ENCODE data around the gene KRI1. TPM values are rescaled to one million over a fixed set of nuclear protein-coding genes. Genes with fewer than 3 reads are reported as not detected.
"Not testable (repeated sequence)": the region's sequence is repeated elsewhere in the genome, so short reads cannot be mapped to it uniquely, and the experiment has no call there.

The KRI1 gene
- total RNA-seq, 4 donors from 2014 or later = 22.9 to 27.9 (median 23.3) TPM

DNA sequence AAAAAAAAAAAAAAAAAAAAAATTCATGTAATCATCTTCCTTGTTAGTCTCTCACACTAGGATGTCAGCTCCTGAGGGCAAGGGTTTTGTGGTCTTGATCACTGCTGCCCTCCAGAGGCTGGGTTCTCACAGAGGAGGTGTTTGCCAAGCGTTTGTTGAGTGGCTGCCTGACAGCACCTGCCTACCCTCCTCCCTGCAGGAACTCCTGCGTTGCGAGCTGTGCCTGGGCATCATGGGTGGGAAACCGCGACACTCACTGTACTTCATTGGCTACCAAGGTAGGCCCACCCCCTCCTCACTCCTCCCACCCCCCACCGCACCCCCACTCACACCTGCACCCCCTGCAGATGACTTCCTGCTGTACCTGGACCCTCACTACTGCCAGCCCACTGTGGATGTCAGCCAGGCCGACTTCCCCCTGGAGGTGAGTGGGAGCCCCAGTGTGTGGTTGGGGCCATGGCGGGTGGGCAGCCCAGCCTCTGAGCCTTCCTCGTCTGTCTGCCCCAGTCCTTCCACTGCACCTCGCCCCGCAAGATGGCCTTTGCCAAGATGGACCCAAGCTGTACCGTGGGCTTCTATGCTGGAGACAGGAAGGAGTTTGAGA is 14.0 kb downstream of the KRI1 start:
- no peak overlapping the region for H3K4me3 ChIP-seq
- peaks cover 0 to 98% (median 38%) of the 10 kb centered on the region in 3 donors for H3K36me3 ChIP-seq
- TF ChIP-seq EP300 (IDR thresholded peaks at IDR 0.05) = no peak
- TF ChIP-seq POLR2A (IDR thresholded peaks at IDR 0.05) = no peak
- TF ChIP-seq, protein P1, sequence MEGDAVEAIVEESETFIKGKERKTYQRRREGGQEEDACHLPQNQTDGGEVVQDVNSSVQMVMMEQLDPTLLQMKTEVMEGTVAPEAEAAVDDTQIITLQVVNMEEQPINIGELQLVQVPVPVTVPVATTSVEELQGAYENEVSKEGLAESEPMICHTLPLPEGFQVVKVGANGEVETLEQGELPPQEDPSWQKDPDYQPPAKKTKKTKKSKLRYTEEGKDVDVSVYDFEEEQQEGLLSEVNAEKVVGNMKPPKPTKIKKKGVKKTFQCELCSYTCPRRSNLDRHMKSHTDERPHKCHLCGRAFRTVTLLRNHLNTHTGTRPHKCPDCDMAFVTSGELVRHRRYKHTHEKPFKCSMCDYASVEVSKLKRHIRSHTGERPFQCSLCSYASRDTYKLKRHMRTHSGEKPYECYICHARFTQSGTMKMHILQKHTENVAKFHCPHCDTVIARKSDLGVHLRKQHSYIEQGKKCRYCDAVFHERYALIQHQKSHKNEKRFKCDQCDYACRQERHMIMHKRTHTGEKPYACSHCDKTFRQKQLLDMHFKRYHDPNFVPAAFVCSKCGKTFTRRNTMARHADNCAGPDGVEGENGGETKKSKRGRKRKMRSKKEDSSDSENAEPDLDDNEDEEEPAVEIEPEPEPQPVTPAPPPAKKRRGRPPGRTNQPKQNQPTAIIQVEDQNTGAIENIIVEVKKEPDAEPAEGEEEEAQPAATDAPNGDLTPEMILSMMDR (IDR thresholded peaks at IDR 0.05) = no peak
- H3K4me1 ChIP-seq = peaks cover 0 to 5% (median 0%) of the 10 kb centered on the region in 4 donors
- H3K27ac ChIP-seq = no peak overlapping the region
- H3K9me3 ChIP-seq = peaks cover 0 to 6% (median 0%) of the 10 kb centered on the region in 4 donors
- DNase-seq (ENCODE audit: low spot score in 2 of 2) = no peak
- H3K27me3 ChIP-seq = no peaks in the 10 kb centered on the region
- WGBS, 2 donors = 90 to 91% methylated on average over 9 to 11 of the region's 12 CpGs

DNA sequence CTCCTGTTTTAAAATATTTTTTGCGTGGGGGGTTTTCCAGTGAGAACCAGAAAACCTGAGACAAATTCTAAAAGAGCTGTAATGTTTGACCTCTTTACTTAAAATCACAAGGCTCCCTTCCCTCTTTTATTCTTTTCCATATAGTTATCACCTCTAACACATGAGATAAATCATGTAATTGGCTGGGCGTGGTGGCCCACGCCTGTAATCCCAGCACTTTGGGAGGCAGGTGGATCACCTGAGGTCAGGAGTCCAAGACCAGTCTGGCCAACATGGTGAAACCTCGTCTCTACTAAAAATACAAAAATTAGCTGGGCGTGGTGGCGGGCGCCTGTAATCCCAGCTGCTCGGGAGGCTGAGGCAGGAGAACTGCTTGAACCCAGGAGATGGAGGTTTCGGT is 14.8 kb downstream of the KRI1 start:
- H3K27ac ChIP-seq; DNase-seq (ENCODE audit: low spot score in 2 of 2); H3K9me3 ChIP-seq; H3K27me3 ChIP-seq; H3K4me3 ChIP-seq; H3K4me1 ChIP-seq: not testable (repeated sequence)
- 86 to 92% methylated on average over 9 of the region's 9 CpGs for WGBS, 2 donors
- peaks cover 0 to 98% (median 38%) of the 10 kb centered on the region in 3 donors for H3K36me3 ChIP-seq

DNA sequence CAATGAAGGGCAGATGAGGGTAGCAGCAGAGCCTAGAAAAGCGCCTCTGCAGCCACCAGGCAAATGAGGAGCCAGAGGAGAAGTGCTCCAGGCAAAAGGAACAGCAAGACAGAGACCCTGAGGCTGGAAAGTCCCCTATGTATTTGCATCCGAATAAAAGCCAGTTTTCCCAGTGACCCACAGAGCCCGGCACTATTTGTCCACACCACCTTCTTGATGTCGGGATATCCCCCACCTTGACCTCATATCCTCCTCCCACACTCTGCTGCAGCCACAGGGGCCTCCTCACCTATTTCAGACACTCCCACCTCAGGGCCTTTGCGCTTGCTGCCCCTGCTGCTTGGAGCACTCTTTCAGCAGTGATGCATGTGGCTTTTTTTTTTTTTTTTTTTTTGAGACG is 15.5 kb downstream of the KRI1 start:
- no peaks in the 10 kb centered on the region for H3K27me3 ChIP-seq
- TF ChIP-seq, protein P1 (IDR thresholded peaks at IDR 0.05) = no peak
- no peak for TF ChIP-seq POLR2A (IDR thresholded peaks at IDR 0.05)
- TF ChIP-seq EP300 (IDR thresholded peaks at IDR 0.05) = no peak
- no peak for DNase-seq (ENCODE audit: low spot score in 2 of 2)
- H3K4me3 ChIP-seq = no peak overlapping the region
- no peak overlapping the region for H3K27ac ChIP-seq
- peaks cover 0 to 6% (median 0%) of the 10 kb centered on the region in 4 donors for H3K9me3 ChIP-seq
- 81 to 92% methylated on average over 6 of the region's 6 CpGs for WGBS, 2 donors
- peaks cover 0 to 97% (median 38%) of the 10 kb centered on the region in 3 donors for H3K36me3 ChIP-seq
- peaks cover 0 to 7% (median 4%) of the 10 kb centered on the region in 4 donors for H3K4me1 ChIP-seq

DNA sequence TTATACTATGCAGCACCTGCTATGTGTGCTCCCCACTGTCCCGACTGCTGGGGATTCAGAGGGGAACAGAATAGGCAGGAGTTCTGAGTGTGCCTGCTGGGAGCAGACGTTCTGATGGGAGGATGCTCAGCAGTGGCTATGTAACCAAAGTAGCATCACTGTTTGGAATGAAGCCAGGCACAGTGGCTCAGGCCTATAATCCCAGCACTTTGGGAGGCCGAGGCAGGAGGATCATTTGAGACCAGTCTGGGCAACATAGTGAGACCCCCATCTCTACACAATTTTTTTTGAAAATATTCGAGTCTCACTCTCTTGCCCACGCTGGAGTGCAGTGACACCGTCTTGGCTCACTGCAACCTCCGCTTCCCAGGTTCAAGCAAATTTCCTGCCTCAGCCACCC is 16.1 kb downstream of the KRI1 start:
- 85 to 87% methylated on average over 7 of the region's 7 CpGs for WGBS, 2 donors
- Histone ChIP-seq H3K4me1 (peaks cover 0 to 13% (median 9%) of the 10 kb centered on the region in 4 donors), H3K9me3 (peaks cover 0 to 6% (median 0%) of the 10 kb centered on the region in 4 donors), H3K4me3 (no peak overlapping the region), H3K27ac (no peak overlapping the region), H3K27me3 (no peaks in the 10 kb centered on the region), H3K36me3 (peaks cover 0 to 91% (median 35%) of the 10 kb centered on the region in 3 donors)
- DNase-seq (ENCODE audit: low spot score in 2 of 2) = no peak
- TF ChIP-seq, protein P1 (IDR thresholded peaks at IDR 0.05) = no peak
- no peak for TF ChIP-seq POLR2A (IDR thresholded peaks at IDR 0.05)
- TF ChIP-seq EP300 (IDR thresholded peaks at IDR 0.05) = no peak

DNA sequence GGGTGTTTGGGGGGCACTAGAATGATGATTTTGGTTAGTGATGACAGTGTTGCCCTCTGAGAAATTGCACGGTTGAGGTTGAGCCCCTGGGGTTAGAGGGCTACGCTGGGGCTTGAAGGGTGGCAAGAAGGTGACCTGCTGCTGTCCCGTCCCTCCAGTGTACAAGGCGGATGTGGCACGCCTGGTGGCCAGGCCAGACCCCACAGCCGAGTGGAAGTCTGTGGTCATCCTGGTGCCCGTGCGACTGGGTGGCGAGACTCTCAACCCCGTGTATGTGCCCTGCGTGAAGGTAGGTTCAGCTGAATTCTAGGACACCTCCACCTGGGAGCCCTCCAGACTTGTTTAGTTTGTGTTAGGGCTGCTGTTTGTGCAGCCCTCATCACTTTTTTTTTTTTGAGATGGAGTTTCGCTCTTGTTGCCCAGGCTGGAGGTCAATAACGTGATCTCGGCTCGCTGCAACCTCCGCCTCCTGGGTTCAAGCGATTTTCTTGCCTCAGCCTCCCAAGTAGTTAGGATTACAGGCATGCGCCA is 17.0 kb downstream of the KRI1 start:
- 89 to 99% methylated on average over 11 to 18 of the region's 18 CpGs for WGBS, 2 donors
- Histone ChIP-seq H3K36me3 (peaks cover 0 to 82% (median 35%) of the 10 kb centered on the region in 3 donors), H3K27me3 (no peaks in the 10 kb centered on the region), H3K9me3 (peaks cover 0 to 6% (median 0%) of the 10 kb centered on the region in 4 donors), H3K4me3 (no peak overlapping the region), H3K27ac (no peak overlapping the region), H3K4me1 (peaks cover 0 to 16% (median 14%) of the 10 kb centered on the region in 4 donors)
- no peak for TF ChIP-seq EP300 (IDR thresholded peaks at IDR 0.05)
- TF ChIP-seq, protein P1 (IDR thresholded peaks at IDR 0.05) = no peak
- no peak for TF ChIP-seq POLR2A (IDR thresholded peaks at IDR 0.05)
- DNase-seq (ENCODE audit: low spot score in 2 of 2) = no peak
